HCT116 (cell line): ENCODE data around the gene FAM227B. TPM values are rescaled to one million over a fixed set of nuclear protein-coding genes. Genes with fewer than 3 reads are reported as not detected.

ENCODE experiments used
- ATAC-seq: fragments of 200-7000 bp; cut with Tn5 transposase; 2 replicates; pipeline ENCODE4 v1.9.1; 2020; ENCODE audit warnings: mild to moderate bottlenecking, moderate library complexity
- BruUV-seq: library from RNA; stranded (reverse); fragments of 400-500 nt; replicated peaks from 2 replicates; lab custom pipeline; 2021; lab: Mats Ljungman, UMichigan
- CTCF ChIA-PET: fragments of 300-600 bp; sonication (Branson Sonifier 250); formaldehyde crosslinking; loops from one replicate; lab custom pipeline; 2021; ENCODE audit warnings: antibody characterized with exemption; lab: Charles Lee
- POLR2A ChIA-PET: fragments of 300-600, 350-600 bp; sonication (Branson Sonifier 250); formaldehyde crosslinking; loops from one replicate; lab custom pipeline; 2021; ENCODE audit warnings: antibody characterized with exemption; lab: Charles Lee
- RAD21 ChIA-PET, 2 experiments: fragments of 300-600 bp; sonication (Branson Sonifier 250); formaldehyde crosslinking; loops; one replicate each; lab custom pipeline; 2023; ENCODE audit warnings: low total read pairs in 2 of 2; ENCODE audit not compliant: uncharacterized antibody in 2 of 2, unreplicated experiment in 2 of 2, low non-redundant PET in 1 of 2; lab: Charles Lee
- DNase-seq: peaks from one replicate; pipeline ENCODE4 v3.0.0-alpha.2; 2010; ENCODE audit warnings: low read depth, low spot score
- H2AFZ ChIP-seq: fragments of 200-600 bp; shearing (Covaris generic), sonication (generic); 2 replicates; pipeline ENCODE4 v1.6.1; 2017; ENCODE audit warnings: low read depth, mixed run types, mixed read lengths, antibody characterized with exemption, low read length; ENCODE audit not compliant: poor library complexity, severe bottlenecking
- H3K27ac ChIP-seq: 2 replicates; pipeline ENCODE4 v1.5.1; 2012; ENCODE audit warnings: low read depth, low read length
- H3K27me3 ChIP-seq: fragments of 200-600 bp; sonication (generic); 2 replicates; pipeline ENCODE4 v1.6.1; 2016; ENCODE audit warnings: mixed run types, low read length, mixed read lengths; ENCODE audit not compliant: insufficient read depth
- H3K36me3 ChIP-seq, 2 experiments: fragments of 200-500 bp in 1 of 2; fragments of 200-600 bp in 1 of 2; sonication (Bioruptor generic) in 1 of 2; sonication (generic) in 1 of 2; 2 replicates each; pipeline versions ENCODE4 v1.5.1 to v1.6.1; 2014 to 2016; ENCODE audit warnings: low read length in 2 of 2, inconsistent platforms in 1 of 2, mixed read lengths in 1 of 2, mixed run types in 1 of 2; ENCODE audit not compliant: insufficient read depth in 2 of 2, control insufficient read depth in 1 of 2
- H3K4me1 ChIP-seq, 2 experiments: fragments of 200-600 bp in 1 of 2; sonication (generic) in 1 of 2; 2 replicates each; pipeline versions ENCODE4 v1.5.1 to v1.6.1; 2012 to 2017; ENCODE audit warnings: low read length in 2 of 2, inconsistent platforms in 1 of 2, mild to moderate bottlenecking in 1 of 2, mixed read lengths in 1 of 2, mixed run types in 1 of 2, moderate library complexity in 1 of 2; ENCODE audit not compliant: insufficient read depth in 2 of 2, control insufficient read depth in 1 of 2
- H3K4me2 ChIP-seq: fragments of 200-600 bp; sonication (generic); 2 replicates; pipeline ENCODE4 v1.6.1; 2017; ENCODE audit warnings: mixed run types, low read length, mixed read lengths
- H3K4me3 ChIP-seq, 2 experiments: fragments of 200-600 bp in 1 of 2; sonication (generic) in 1 of 2; replicated peaks in 1 of 2; 2 replicates each; pipeline ENCODE4 v1.5.1; 2011 to 2016; ENCODE audit warnings: low read length in 2 of 2, control low read depth in 1 of 2, low read depth in 1 of 2, mild to moderate bottlenecking in 1 of 2, mixed read lengths in 1 of 2, mixed run types in 1 of 2
- H3K79me2 ChIP-seq: fragments of 200-600 bp; sonication (generic); 2 replicates; pipeline ENCODE4 v1.6.1; 2017; ENCODE audit warnings: mild to moderate bottlenecking, mixed run types, low read length, moderate library complexity, mixed read lengths; ENCODE audit not compliant: insufficient read depth
- H3K9ac ChIP-seq: fragments of 200-600 bp; sonication (generic); 2 replicates; pipeline ENCODE4 v1.6.1; 2016; ENCODE audit warnings: low read length, mixed read lengths
- H3K9me2 ChIP-seq: fragments of 200-600 bp; sonication (generic), shearing (Covaris generic); 2 replicates; pipeline ENCODE4 v1.6.1; 2017; ENCODE audit warnings: mixed run types, mild to moderate bottlenecking, moderate library complexity; ENCODE audit not compliant: insufficient read depth
- H3K9me3 ChIP-seq, 2 experiments: fragments of 200-500 bp in 1 of 2; fragments of 200-600 bp in 1 of 2; sonication (Bioruptor generic) in 1 of 2; sonication (generic) in 1 of 2; 2 replicates each; pipeline ENCODE4 v1.6.1; 2014 to 2017; ENCODE audit warnings: low read length in 2 of 2, mixed read lengths in 2 of 2, inconsistent platforms in 1 of 2, low read depth in 1 of 2, mild to moderate bottlenecking in 1 of 2, mixed run types in 1 of 2, moderate library complexity in 1 of 2; ENCODE audit not compliant: control insufficient read depth in 1 of 2, insufficient read depth in 1 of 2
- H4K20me1 ChIP-seq: fragments of 200-600 bp; sonication (generic), shearing (Covaris generic); 2 replicates; pipeline ENCODE4 v1.6.1; 2017; ENCODE audit warnings: mixed run types, mild to moderate bottlenecking, moderate library complexity; ENCODE audit not compliant: insufficient read depth
- CEBPB ChIP-seq: IDR thresholded peaks from 2 replicates; pipeline ENCODE4 v1.6.1; 2012; ENCODE audit warnings: low read depth
- ELF1 ChIP-seq: IDR thresholded peaks from 2 replicates; pipeline ENCODE4 v1.6.1; 2012; ENCODE audit warnings: low read depth, borderline replicate concordance
- EZH2 ChIP-seq: fragments of 200-600 bp; sonication (generic); IDR thresholded peaks from 2 replicates; pipeline ENCODE4 v1.6.1; 2017; ENCODE audit warnings: antibody characterized with exemption, mixed run types
- EZH2phosphoT487 ChIP-seq: fragments of 200-600 bp; IDR thresholded peaks from 2 replicates; pipeline ENCODE4 v1.6.1; 2018; ENCODE audit warnings: antibody characterized with exemption, borderline replicate concordance
- JUND ChIP-seq: IDR thresholded peaks from 2 replicates; pipeline ENCODE4 v1.6.1; 2012
- POLR2AphosphoS5 ChIP-seq: IDR thresholded peaks from 2 replicates; pipeline ENCODE4 v1.6.1; 2011; ENCODE audit warnings: mild to moderate bottlenecking, low read depth, low read length, moderate library complexity
- RAD21 ChIP-seq: IDR thresholded peaks from 2 replicates; pipeline ENCODE4 v1.6.1; 2012; ENCODE audit warnings: low read depth, mild to moderate bottlenecking
- SP1 ChIP-seq: IDR thresholded peaks from 2 replicates; pipeline ENCODE4 v1.6.1; 2012; ENCODE audit warnings: low read depth
- YY1 ChIP-seq: IDR thresholded peaks from 2 replicates; pipeline ENCODE4 v1.6.1; 2011; ENCODE audit warnings: low read length, low read depth, moderate library complexity, mild to moderate bottlenecking; ENCODE audit not compliant: insufficient replicate concordance; ENCODE audit errors: extremely low read depth
- ZFX ChIP-seq: fragments of 450-650 bp; IDR thresholded peaks from 2 replicates; pipeline ENCODE4 v1.6.1; 2017
- intact Hi-C: fragments of 100-400 bp; cut with micrococcal nuclease; formaldehyde crosslinking; loops from 2 replicates; pipeline ENCODE4 v1.10.0; 2022
- total RNA-seq: library from RNA; stranded (reverse); gene quantifications from one replicate; pipeline ENCODE4 v1.2.1, GENCODE V29; 2021; ENCODE audit not compliant: unreplicated experiment
- TF ChIP-seq, protein P1 (sequence below): IDR thresholded peaks from 2 replicates; pipeline ENCODE4 v1.6.1; 2011; ENCODE audit warnings: mild to moderate bottlenecking, low read length, moderate library complexity; ENCODE audit not compliant: insufficient replicate concordance; ENCODE audit errors: extremely low read depth
- TF ChIP-seq, protein P2 (sequence below): IDR thresholded peaks from 2 replicates; pipeline ENCODE4 v1.6.1; 2012; ENCODE audit warnings: low read depth

The FAM227B gene
- total RNA-seq, 1 experiment from 2014 or later, result 6.9 TPM

DNA sequence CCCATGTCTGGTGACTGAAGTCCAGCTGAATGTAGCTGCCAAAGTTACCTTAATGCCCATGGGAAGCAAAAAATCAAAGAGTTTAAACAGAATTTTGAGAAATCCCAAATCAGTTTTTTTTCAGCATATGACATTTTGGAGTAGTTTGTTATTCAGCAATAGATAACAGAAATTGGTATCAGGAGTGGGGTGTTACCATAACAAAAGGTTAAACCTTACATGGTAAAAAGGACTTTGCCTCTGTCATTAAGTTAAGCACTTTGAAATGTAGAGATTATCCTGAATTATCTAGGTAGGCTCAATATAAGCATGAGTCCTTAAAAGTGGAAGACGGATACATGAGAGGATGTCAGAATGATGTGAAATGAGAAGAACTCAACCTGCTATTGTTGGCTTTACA, 32.3 kb upstream of the FAM227B start:
- TF ChIP-seq, protein P1, sequence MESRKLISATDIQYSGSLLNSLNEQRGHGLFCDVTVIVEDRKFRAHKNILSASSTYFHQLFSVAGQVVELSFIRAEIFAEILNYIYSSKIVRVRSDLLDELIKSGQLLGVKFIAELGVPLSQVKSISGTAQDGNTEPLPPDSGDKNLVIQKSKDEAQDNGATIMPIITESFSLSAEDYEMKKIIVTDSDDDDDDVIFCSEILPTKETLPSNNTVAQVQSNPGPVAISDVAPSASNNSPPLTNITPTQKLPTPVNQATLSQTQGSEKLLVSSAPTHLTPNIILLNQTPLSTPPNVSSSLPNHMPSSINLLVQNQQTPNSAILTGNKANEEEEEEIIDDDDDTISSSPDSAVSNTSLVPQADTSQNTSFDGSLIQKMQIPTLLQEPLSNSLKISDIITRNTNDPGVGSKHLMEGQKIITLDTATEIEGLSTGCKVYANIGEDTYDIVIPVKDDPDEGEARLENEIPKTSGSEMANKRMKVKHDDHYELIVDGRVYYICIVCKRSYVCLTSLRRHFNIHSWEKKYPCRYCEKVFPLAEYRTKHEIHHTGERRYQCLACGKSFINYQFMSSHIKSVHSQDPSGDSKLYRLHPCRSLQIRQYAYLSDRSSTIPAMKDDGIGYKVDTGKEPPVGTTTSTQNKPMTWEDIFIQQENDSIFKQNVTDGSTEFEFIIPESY, result no peak
- no peak for TF ChIP-seq RAD21
- TF ChIP-seq, protein P2, sequence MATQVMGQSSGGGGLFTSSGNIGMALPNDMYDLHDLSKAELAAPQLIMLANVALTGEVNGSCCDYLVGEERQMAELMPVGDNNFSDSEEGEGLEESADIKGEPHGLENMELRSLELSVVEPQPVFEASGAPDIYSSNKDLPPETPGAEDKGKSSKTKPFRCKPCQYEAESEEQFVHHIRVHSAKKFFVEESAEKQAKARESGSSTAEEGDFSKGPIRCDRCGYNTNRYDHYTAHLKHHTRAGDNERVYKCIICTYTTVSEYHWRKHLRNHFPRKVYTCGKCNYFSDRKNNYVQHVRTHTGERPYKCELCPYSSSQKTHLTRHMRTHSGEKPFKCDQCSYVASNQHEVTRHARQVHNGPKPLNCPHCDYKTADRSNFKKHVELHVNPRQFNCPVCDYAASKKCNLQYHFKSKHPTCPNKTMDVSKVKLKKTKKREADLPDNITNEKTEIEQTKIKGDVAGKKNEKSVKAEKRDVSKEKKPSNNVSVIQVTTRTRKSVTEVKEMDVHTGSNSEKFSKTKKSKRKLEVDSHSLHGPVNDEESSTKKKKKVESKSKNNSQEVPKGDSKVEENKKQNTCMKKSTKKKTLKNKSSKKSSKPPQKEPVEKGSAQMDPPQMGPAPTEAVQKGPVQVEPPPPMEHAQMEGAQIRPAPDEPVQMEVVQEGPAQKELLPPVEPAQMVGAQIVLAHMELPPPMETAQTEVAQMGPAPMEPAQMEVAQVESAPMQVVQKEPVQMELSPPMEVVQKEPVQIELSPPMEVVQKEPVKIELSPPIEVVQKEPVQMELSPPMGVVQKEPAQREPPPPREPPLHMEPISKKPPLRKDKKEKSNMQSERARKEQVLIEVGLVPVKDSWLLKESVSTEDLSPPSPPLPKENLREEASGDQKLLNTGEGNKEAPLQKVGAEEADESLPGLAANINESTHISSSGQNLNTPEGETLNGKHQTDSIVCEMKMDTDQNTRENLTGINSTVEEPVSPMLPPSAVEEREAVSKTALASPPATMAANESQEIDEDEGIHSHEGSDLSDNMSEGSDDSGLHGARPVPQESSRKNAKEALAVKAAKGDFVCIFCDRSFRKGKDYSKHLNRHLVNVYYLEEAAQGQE, result no peak
- TF ChIP-seq POLR2AphosphoS5, result no peak
- no peak for TF ChIP-seq SP1
- TF ChIP-seq ZFX, result no peak
- TF ChIP-seq ELF1, result no peak
- no peak for TF ChIP-seq EZH2phosphoT487
- TF ChIP-seq YY1, result no peak
- TF ChIP-seq EZH2, result no peak
- no peak for TF ChIP-seq CEBPB
- TF ChIP-seq JUND, result no peak
- no TSS peak for BruUV-seq
- Histone ChIP-seq H3K9me3 (peaks cover 0 to 4% of the 10 kb centered on the region in 2 experiments; a peak in 2 of 4 replicates), H3K9ac (no peak overlapping the region), H3K9me2 (no peaks in the 10 kb centered on the region), H4K20me1 (no peaks in the 10 kb centered on the region), H3K79me2 (no peaks in the 10 kb centered on the region), H3K36me3 (no peaks in the 10 kb centered on the region), H3K4me1 (no peaks in the 10 kb centered on the region), H3K27ac (no peak overlapping the region), H3K4me2 (no peak overlapping the region), H3K4me3 (no peak overlapping the region), H3K27me3 (no peaks in the 10 kb centered on the region), H2AFZ (no peak overlapping the region)
- RAD21 ChIA-PET, result no interaction called here
- POLR2A ChIA-PET, result no interaction called here
- DNase-seq, result no peak
- intact Hi-C loops, result no loop called here
- CTCF ChIA-PET, result no interaction called here
- no peak for ATAC-seq
